Gastrocnemius medialis (tissue), 4 donors: ENCODE data around the gene PARM1. TPM values are rescaled to one million over a fixed set of nuclear protein-coding genes. Genes with fewer than 3 reads are reported as not detected.
A peak's percentile ranks its signal among the peaks of the same experiment; 100 is the strongest.

Experiments used
- ATAC-seq, 2 donors: fragments of 150-250 bp; one replicate each; pipeline ENCODE4 v1.9.1; 2016
- DNase-seq, 2 donors: peaks; one replicate each; pipeline ENCODE4 v3.0.0-alpha.2; 2019
- H3K27ac ChIP-seq, 4 donors: fragments of 200-600 bp; sonication (generic); 1 replicate in 1 of 4; 2 replicates in 3 of 4; pipeline ENCODE4 v1.5.1; 2016 to 2018; ENCODE audit warnings: mild to moderate bottlenecking in 2 of 4, moderate library complexity in 1 of 4
- H3K27me3 ChIP-seq, 3 donors: fragments of 200-600 bp; sonication (generic) in 2 of 3; 1 replicate in 1 of 3; 2 replicates in 2 of 3; pipeline versions ENCODE4 v1.5.1 to v1.6.0; 2016 to 2019; ENCODE audit warnings: mild to moderate bottlenecking in 1 of 3, moderate library complexity in 1 of 3
- H3K36me3 ChIP-seq, 2 donors: fragments of 200-600 bp; sonication (generic) in 1 of 2; one replicate each; pipeline ENCODE4 v1.5.1; 2017 to 2018
- H3K4me1 ChIP-seq, 2 donors: fragments of 200-600 bp; sonication (generic) in 1 of 2; one replicate each; pipeline ENCODE4 v1.5.1; 2016 to 2017; ENCODE audit warnings: mild to moderate bottlenecking in 2 of 2
- H3K4me3 ChIP-seq, 4 donors: fragments of 200-600 bp; sonication (generic) in 3 of 4; 1 replicate in 1 of 4; 2 replicates in 3 of 4; pipeline ENCODE4 v1.5.1; 2016 to 2019; ENCODE audit warnings: mild to moderate bottlenecking in 2 of 4
- H3K9me3 ChIP-seq, 3 donors: fragments of 200-600 bp; sonication (generic) in 2 of 3; 1 replicate in 1 of 3; 2 replicates in 2 of 3; pipeline ENCODE4 v1.5.1; 2016 to 2019
- POLR2A ChIP-seq, 2 donors: fragments of 450-650 bp; IDR thresholded peaks; one replicate each; pipeline ENCODE4 v1.6.1; 2017; ENCODE audit warnings: antibody characterized with exemption in 2 of 2, mild to moderate bottlenecking in 2 of 2, moderate library complexity in 2 of 2
- in situ Hi-C, 4 donors: fragments of 200-750 bp; cut with MboI; loops; one replicate each; pipeline versions ENCODE4 v1.15.0 to v1.8.0; 2017; ENCODE audit warnings: low sequenced_read_pairs in 4 of 4
- intact Hi-C: fragments of 100-400 bp; cut with DNase I; formaldehyde crosslinking; loops from one replicate; pipeline ENCODE4 v1.15.1; 2023; ENCODE audit warnings: low total_unique reads
- total RNA-seq, 4 donors: library from RNA; depleted of rRNA; stranded (reverse); fragments of >200 nt; gene quantifications; one replicate each; pipeline versions ENCODE4 v1.1.0 to v1.2.3, GENCODE V29; 2016
- TF ChIP-seq, protein P1 (sequence below), 5 experiments: fragments of 450-650 bp in 3 of 5; fragments of 200-600 bp in 2 of 5; sonication (generic) in 2 of 5; IDR thresholded peaks in 4 of 5; conservative IDR thresholded peaks in 1 of 5; 1 replicate in 4 of 5; 2 replicates in 1 of 5; pipeline ENCODE4 v1.5.1; 2016 to 2019; ENCODE audit warnings: antibody characterized with exemption in 5 of 5, mild to moderate bottlenecking in 3 of 5, moderate library complexity in 3 of 5

PARM1 gene
- total RNA-seq, 4 donors from 2014 or later, result 9.3 to 13.1 (median 10.3) TPM

DNA sequence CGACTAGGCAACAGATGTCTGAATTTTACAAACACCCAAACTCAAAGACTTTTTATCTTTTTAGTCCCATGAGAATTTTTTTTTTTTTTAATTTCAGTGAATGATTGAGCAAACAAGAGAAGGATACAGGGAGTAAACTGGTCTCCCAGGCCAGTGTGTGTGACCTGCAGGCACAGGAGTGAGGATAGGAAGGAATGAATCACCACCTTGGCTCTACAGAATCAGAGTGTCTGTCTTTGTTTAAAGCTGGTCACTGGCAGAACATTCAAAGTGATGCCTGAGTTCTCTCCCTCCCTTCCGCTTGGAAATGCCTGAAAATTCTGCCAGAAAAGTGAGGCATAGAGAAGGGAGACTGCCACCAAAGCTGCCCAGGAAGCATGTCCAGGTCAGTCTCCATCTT, 69.5 kb downstream of the PARM1 start:
- H3K27me3 ChIP-seq, result no peaks in the 10 kb centered on the region
- DNase-seq (no peak), ATAC-seq (no peak)
- intact Hi-C loops (no loop called here), in situ Hi-C loops (no loop called here)
- H3K4me1 ChIP-seq, result peaks cover 22 to 23% of the 10 kb centered on the region in 2 donors
- no peak overlapping the region for H3K4me3 ChIP-seq
- no peak for TF ChIP-seq POLR2A (IDR thresholded peaks at IDR 0.05)
- peaks cover 0 to under 1% (median 0%) of the 10 kb centered on the region in 3 donors for H3K9me3 ChIP-seq
- H3K36me3 ChIP-seq, result no peaks in the 10 kb centered on the region
- no peak overlapping the region for H3K27ac ChIP-seq

DNA sequence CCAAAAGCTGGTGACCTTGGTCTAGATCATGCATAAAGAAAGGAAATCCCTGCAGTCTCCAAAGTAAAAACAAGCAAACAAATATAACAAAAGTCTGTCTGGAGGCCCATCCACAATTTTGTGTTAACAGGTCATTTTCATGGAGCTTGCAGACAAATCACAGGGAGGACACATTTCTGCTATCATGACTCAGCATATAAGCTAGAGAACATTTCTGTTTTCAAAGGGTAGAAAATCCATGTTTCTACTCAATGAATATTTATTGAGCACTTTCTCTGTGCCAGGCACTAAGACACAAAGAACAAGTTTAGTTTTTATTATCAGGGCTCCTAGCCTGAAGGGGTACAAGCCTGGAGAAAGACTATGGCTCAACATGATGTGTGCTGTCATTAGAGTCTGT, 71.1 kb downstream of the PARM1 start:
- Histone ChIP-seq H3K27me3 (no peaks in the 10 kb centered on the region), H3K36me3 (no peaks in the 10 kb centered on the region), H3K9me3 (peaks cover 0 to 6% (median 0%) of the 10 kb centered on the region in 3 donors), H3K27ac (peak overlapping the region; percentile 82 to 85 (median 83)), H3K4me3 (no peak overlapping the region), H3K4me1 (peaks cover 22 to 32% of the 10 kb centered on the region in 2 donors)
- no peak for TF ChIP-seq POLR2A (IDR thresholded peaks at IDR 0.05)
- TF ChIP-seq, protein P1, sequence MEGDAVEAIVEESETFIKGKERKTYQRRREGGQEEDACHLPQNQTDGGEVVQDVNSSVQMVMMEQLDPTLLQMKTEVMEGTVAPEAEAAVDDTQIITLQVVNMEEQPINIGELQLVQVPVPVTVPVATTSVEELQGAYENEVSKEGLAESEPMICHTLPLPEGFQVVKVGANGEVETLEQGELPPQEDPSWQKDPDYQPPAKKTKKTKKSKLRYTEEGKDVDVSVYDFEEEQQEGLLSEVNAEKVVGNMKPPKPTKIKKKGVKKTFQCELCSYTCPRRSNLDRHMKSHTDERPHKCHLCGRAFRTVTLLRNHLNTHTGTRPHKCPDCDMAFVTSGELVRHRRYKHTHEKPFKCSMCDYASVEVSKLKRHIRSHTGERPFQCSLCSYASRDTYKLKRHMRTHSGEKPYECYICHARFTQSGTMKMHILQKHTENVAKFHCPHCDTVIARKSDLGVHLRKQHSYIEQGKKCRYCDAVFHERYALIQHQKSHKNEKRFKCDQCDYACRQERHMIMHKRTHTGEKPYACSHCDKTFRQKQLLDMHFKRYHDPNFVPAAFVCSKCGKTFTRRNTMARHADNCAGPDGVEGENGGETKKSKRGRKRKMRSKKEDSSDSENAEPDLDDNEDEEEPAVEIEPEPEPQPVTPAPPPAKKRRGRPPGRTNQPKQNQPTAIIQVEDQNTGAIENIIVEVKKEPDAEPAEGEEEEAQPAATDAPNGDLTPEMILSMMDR (IDR thresholded peaks at IDR 0.05 in 4 of 5, conservative IDR thresholded peaks at IDR 0.05 in 1 of 5), result no peak
- intact Hi-C loops (loop anchor here (2.0 kb wide), 1 partner anchor 71 kb away; the partner anchor contains the start of gene PARM1), in situ Hi-C loops (no loop called here)
- ATAC-seq, result no peak
- DNase-seq, result no peak

DNA sequence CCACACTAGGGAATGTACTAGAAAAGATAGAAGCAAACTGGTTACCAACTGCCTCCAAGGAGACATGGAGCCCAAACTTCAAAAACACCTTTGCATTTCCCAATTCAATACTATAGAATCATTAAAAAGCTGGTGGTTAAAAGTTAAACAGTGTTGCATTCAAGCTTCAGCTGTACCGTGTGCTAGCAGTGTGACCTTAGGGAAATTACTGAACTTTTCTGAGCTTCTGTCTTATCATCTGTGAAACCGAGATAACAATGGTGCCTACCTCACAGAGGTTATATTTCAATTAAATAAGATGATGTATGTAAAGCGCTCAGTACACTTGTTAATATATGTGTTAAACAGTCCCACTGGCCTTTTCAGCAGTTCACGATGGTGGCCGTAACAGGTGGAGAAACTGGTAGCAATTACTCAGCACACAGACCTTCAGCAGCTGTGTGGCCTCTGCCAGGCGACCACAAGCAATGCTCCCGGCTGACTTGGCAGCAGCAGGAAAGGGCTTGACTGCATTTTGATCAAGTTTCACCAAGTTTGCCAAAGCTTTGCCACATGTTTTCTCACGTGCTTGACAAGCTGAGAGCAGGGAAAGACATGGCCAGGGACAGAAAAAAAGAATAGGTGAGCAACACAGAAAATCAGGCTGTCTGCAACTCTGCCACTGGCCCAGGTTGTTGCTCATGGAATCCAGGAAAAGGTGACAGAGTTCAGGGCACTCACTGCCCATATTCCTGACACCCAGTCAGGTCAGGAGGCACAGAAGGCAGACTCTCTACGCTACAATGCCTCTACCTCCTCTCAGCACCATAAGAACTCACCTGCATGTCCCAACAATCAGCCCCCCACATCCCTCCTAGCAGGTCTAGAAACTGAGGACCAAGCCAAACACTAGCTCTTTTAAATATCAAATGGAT, 72.1 kb downstream of the PARM1 start:
- in situ Hi-C loops, result no loop called here
- DNase-seq (peak; percentile 89 to 95), ATAC-seq (peak; percentile 96 to 97)
- H3K4me3 ChIP-seq, result peak overlapping the region in 1 of 4 donors; percentile 35
- no peak for TF ChIP-seq POLR2A (IDR thresholded peaks at IDR 0.05)
- TF ChIP-seq, protein P1 (IDR thresholded peaks at IDR 0.05 in 4 of 5, conservative IDR thresholded peaks at IDR 0.05 in 1 of 5), result no peak
- intact Hi-C loops, result loop anchor here (1.0 to 2.0 kb wide), 2 partner anchors 35 to 72 kb away; partner anchors contain the start of gene PARM1
- H3K27me3 ChIP-seq, result no peaks in the 10 kb centered on the region
- peaks cover 0 to 6% (median 0%) of the 10 kb centered on the region in 3 donors for H3K9me3 ChIP-seq
- no peaks in the 10 kb centered on the region for H3K36me3 ChIP-seq
- peaks cover 22 to 32% of the 10 kb centered on the region in 2 donors for H3K4me1 ChIP-seq
- H3K27ac ChIP-seq, result peak overlapping the region; percentile 82 to 85 (median 83)

DNA sequence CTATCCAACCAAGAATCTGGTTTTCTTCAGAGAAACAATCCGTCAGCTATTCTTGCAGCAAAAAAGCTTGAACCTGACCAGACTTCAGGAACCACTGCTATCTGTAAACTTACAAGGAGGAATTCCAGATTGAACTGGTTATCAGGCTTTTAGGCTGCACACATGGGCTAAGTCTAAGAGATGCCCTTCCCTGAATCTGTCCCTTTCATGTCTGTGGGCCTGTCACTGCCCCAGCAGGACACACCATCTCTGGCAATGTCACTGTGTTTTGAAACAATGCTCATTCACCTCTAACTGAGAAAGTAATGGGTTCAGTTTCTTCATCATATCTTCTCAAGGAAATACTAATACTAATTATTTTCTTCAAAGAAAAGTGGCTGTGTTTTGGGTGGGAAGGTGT, 72.8 kb downstream of the PARM1 start:
- in situ Hi-C loops (no loop called here), intact Hi-C loops (loop anchor here (1.0 to 2.0 kb wide), 2 partner anchors 35 to 73 kb away; partner anchors contain the start of gene PARM1)
- no peak for TF ChIP-seq POLR2A (IDR thresholded peaks at IDR 0.05)
- TF ChIP-seq, protein P1 (IDR thresholded peaks at IDR 0.05 in 4 of 5, conservative IDR thresholded peaks at IDR 0.05 in 1 of 5), result no peak
- H3K36me3 ChIP-seq, result no peaks in the 10 kb centered on the region
- peaks cover 0 to 6% (median 0%) of the 10 kb centered on the region in 3 donors for H3K9me3 ChIP-seq
- peak overlapping the region; percentile 80 to 85 (median 83) for H3K27ac ChIP-seq
- no peaks in the 10 kb centered on the region for H3K27me3 ChIP-seq
- no peak for ATAC-seq
- no peak overlapping the region for H3K4me3 ChIP-seq
- peaks cover 22 to 32% of the 10 kb centered on the region in 2 donors for H3K4me1 ChIP-seq
- DNase-seq, result no peak

DNA sequence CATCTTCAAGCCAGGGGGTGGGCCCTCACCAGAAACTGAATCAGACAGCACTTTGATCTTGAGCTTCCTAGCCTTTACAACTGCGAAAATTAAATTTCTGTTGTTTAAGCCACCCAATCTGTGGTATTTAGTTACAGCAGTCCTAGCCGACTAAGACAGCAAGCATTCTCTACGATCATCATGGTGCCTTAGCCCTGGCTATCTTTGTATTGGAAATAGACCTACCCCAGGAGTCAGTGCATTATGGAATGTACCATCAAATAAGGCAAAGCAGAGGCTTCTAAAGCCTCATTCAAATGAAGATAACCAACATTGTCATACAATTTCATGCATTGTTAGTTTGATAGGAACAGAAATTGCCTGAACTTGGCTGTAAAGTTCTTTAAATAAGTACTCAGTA, 75.0 kb downstream of the PARM1 start:
- Histone ChIP-seq H3K36me3 (no peaks in the 10 kb centered on the region), H3K27me3 (no peaks in the 10 kb centered on the region), H3K4me3 (no peak overlapping the region), H3K9me3 (peaks cover 0 to 6% (median 0%) of the 10 kb centered on the region in 3 donors), H3K27ac (no peak overlapping the region), H3K4me1 (peaks cover 22 to 32% of the 10 kb centered on the region in 2 donors)
- ATAC-seq (no peak), DNase-seq (no peak)
- intact Hi-C loops, result no loop called here
- in situ Hi-C loops, result no loop called here
- TF ChIP-seq, protein P1 (IDR thresholded peaks at IDR 0.05 in 4 of 5, conservative IDR thresholded peaks at IDR 0.05 in 1 of 5), result no peak
- TF ChIP-seq POLR2A (IDR thresholded peaks at IDR 0.05), result no peak
